Fibroblast of mammary gland (primary cell): ENCODE measurements around the gene VCPKMT.

ENCODE experiments used
- DNase-seq: peaks from one replicate; pipeline ENCODE4 v3.0.0-alpha.2; 2010; ENCODE audit warnings: low read depth
- H3K4me3 ChIP-seq: 2 replicates; pipeline ENCODE4 v1.5.1; 2011; ENCODE audit warnings: low read depth, mild to moderate bottlenecking, low read length, moderate library complexity; ENCODE audit not compliant: control insufficient read depth
- CTCF ChIP-seq: conservative IDR thresholded peaks from 2 replicates; pipeline ENCODE4 v1.5.1; 2011; ENCODE audit warnings: low read depth, low read length, inconsistent platforms; ENCODE audit not compliant: control insufficient read depth, insufficient read depth

VCPKMT gene

GRCh38 chr14:50109342-50109741 is 7.0 kb downstream of the VCPKMT start:
- no peak overlapping the region for H3K4me3 ChIP-seq
- peak; percentile 37 for DNase-seq
- TF ChIP-seq CTCF = peak; percentile 32

GRCh38 chr14:50107850-50108249 is 8.5 kb downstream of the VCPKMT start:
- TF ChIP-seq CTCF = no peak
- DNase-seq = no peak
- H3K4me3 ChIP-seq = no peak overlapping the region

GRCh38 chr14:50106178-50106577 is 10.2 kb downstream of the VCPKMT start:
- no peak for DNase-seq
- H3K4me3 ChIP-seq = no peak overlapping the region
- TF ChIP-seq CTCF = no peak

GRCh38 chr14:50103558-50103957 is 12.8 kb downstream of the VCPKMT start:
- no peak for TF ChIP-seq CTCF
- DNase-seq = no peak
- no peak overlapping the region for H3K4me3 ChIP-seq

- H3K4me3 ChIP-seq = no peak overlapping the region
- no peak for TF ChIP-seq CTCF
- no peak for DNase-seq
Observed at GRCh38 chr14:50101417-50101816, 15.0 kb downstream of the VCPKMT start.

- TF ChIP-seq CTCF = no peak
- DNase-seq = no peak
- no peak overlapping the region for H3K4me3 ChIP-seq
Observed at GRCh38 chr14:50100805-50101204, 15.6 kb downstream of the VCPKMT start.

- no peak overlapping the region for H3K4me3 ChIP-seq
- TF ChIP-seq CTCF = no peak
- DNase-seq = peak; percentile 46
Observed at GRCh38 chr14:50099335-50099734, 17.0 kb downstream of the VCPKMT start.
